Fibroblast of the conjunctiva (primary cell): ENCODE data around the gene DMRTC2.

ENCODE experiments used
- DNase-seq: peaks from one replicate; pipeline ENCODE4 v3.0.0-alpha.2; 2010; ENCODE audit warnings: low read depth

The DMRTC2 gene

DNA sequence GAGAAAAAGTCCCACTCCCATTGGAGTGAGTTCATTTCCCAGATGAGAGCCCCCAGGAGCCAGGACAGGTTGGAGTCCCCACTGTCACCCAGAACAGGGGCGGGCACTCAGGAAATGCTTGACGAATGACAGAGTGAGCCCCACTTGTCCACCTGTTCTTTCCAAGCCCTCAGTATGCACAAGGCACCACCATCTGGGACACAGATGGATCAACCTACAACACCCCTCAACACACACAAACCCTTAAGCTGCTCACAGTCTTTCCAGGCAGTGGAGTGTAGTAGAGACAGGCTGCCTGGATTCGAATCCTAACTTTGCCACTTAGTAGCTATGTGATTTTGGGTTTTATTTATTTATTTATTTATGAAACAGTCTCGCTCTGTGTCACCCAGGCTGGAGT is 46.1 kb downstream of the DMRTC2 start:
- no peak for DNase-seq

GRCh38 chr19:41892173-41892902 is 47.5 kb downstream of the DMRTC2 start:
- DNase-seq: no peak

GRCh38 chr19:41893899-41894298 is 49.1 kb downstream of the DMRTC2 start:
- no peak for DNase-seq

DNA sequence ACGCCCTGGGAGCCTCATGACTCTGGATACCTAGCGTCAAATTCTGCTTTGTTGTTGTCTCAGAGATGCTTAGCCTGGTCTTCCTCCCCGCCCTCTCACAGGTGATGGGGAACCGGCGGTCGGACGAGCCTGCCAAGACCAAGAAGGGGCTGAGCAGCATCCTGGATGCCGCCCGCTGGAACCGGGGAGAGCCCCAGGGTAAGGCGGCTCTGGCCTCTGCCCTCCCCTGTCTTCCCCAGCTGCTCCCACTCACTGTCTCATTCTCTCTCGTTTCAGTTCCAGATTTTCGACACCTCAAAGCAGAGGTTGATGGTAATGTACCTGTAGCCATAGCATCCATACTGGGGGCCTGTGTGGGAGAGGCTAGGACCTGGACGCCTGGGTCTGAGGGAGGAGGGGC is 49.5 kb downstream of the DMRTC2 start:
- DNase-seq: no peak

DNA sequence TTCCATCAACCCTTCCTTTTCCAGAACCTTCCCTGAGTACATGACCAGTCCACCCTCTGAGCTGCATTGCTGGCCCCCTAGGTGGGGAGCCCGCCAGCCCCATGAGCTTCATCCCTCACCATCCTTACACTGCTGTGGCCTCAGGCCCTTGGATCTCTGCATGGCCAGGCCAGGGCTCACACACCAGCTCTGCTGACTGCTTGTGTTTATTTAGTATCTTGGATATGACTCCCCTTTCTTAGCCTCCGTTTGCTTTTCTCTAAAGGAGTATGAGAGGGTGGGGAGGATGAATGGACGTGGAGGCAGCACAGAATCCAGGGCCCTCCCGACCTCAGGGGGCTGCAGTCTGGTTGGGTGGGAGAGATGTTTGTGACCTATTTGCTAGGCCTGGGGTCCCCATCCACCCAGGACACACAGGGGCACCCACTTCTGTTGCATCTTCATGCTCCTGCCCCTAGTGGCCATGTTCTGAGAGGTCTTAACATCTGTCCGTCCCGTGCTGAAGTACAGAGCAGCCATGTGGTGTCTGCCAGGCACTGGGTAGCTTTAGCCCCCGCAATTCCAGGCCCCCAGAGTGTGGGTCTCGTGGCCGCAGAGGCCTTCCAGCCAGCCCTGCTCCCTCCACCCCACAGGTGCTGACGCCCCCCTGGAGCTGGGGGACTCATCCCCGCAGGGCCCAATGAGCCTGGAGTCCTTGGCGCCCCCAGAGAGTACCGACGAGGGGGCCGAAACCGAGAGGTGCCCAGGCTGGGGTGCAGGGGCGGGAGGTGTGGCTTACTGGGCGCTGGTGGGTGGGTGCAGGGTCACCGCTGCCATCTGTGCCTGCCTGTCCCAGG is 51.1 kb downstream of the DMRTC2 start:
- DNase-seq: no peak

DNA sequence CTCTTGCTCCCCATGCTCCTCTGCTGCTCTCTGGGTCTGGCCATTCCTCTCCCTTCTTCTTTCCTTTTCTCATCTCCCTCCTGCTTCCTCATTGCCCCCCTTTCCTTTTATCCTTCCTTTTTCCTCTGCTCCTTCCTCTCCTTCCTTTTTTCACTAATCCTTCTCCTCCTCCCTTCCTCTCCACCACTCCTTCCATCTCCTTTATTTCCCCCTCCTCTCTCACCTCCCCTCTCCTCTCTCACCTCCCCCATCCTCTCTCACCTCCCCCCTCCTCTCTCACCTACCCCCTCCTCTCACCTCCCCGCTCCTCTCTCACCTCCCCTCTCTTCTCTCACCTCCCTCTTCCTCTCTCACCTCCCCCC is 51.7 kb downstream of the DMRTC2 start:
- DNase-seq: no peak

- no peak for DNase-seq
Observed at GRCh38 chr19:41897181-41897580, 52.3 kb downstream of the DMRTC2 start.

- no peak for DNase-seq
Observed at GRCh38 chr19:41897820-41898219, 53.0 kb downstream of the DMRTC2 start.

- no peak for DNase-seq
Observed at GRCh38 chr19:41898235-41898634, 53.4 kb downstream of the DMRTC2 start.
